Endodermal cell (in vitro differentiated cells): ENCODE measurements around the gene FREY1. TPM values are rescaled to one million over a fixed set of nuclear protein-coding genes. Genes with fewer than 3 reads are reported as not detected.

ENCODE experiments used
- DNase-seq: peaks from one replicate; pipeline ENCODE4 v3.0.0-alpha.2; 2017
- H3K27ac ChIP-seq: 2 replicates; pipeline ENCODE4 v1.5.1; 2013; ENCODE audit warnings: mild to moderate bottlenecking, low read depth, low read length, moderate library complexity
- H3K27me3 ChIP-seq: 2 replicates; pipeline ENCODE4 v1.6.1; 2013; ENCODE audit warnings: mild to moderate bottlenecking, low read length, moderate library complexity; ENCODE audit not compliant: insufficient read depth, control insufficient read depth, poor library complexity, severe bottlenecking
- H3K36me3 ChIP-seq: 2 replicates; pipeline ENCODE4 v1.7.0; 2013; ENCODE audit warnings: mild to moderate bottlenecking, low read length, moderate library complexity; ENCODE audit not compliant: control insufficient read depth, insufficient read depth
- H3K4me1 ChIP-seq: one replicate; pipeline ENCODE4 v1.7.0; 2013; ENCODE audit warnings: low read length; ENCODE audit not compliant: control insufficient read depth, insufficient read depth
- H3K4me3 ChIP-seq: 2 replicates; pipeline ENCODE4 v1.5.1; 2013; ENCODE audit warnings: mild to moderate bottlenecking, low read length, moderate library complexity
- H3K9ac ChIP-seq: 2 replicates; pipeline ENCODE4 v1.6.1; 2013; ENCODE audit warnings: mild to moderate bottlenecking, low read length, moderate library complexity; ENCODE audit not compliant: poor library complexity, severe bottlenecking; ENCODE audit errors: extremely low read depth
- H3K9me3 ChIP-seq: 2 replicates; pipeline ENCODE4 v1.6.1; 2013; ENCODE audit warnings: mild to moderate bottlenecking, low read length, moderate library complexity; ENCODE audit not compliant: control insufficient read depth
- H3K27ac Mint-ChIP-seq: 2 replicates; pipeline ENCODE4 v1.8.0; 2020; ENCODE audit warnings: mixed read lengths
- H3K27me3 Mint-ChIP-seq: 2 replicates; pipeline ENCODE4 v1.8.0; 2021; ENCODE audit warnings: mild to moderate bottlenecking, mixed read lengths; ENCODE audit not compliant: insufficient read depth
- H3K36me3 Mint-ChIP-seq: 2 replicates; pipeline ENCODE4 v1.8.0; 2020; ENCODE audit warnings: low read depth, mixed read lengths
- H3K4me1 Mint-ChIP-seq: 2 replicates; pipeline ENCODE4 v1.8.0; 2020; ENCODE audit warnings: mixed read lengths
- H3K4me3 Mint-ChIP-seq: 2 replicates; pipeline ENCODE4 v1.8.0; 2020; ENCODE audit warnings: mild to moderate bottlenecking, moderate library complexity, mixed read lengths
- H3K9me3 Mint-ChIP-seq: 2 replicates; pipeline ENCODE4 v1.8.0; 2020; ENCODE audit warnings: mild to moderate bottlenecking, mixed read lengths
- CTCF ChIP-seq: fragments of 200-600 bp; sonication (generic); conservative IDR thresholded peaks from 2 replicates; pipeline ENCODE4 v1.5.0; 2021; ENCODE audit warnings: antibody characterized with exemption, mild to moderate bottlenecking
- whole genome bisulfite sequencing, 2 experiments: methylation state at CpG; one replicate each; pipeline versions ENCODE4 v1.1.5 to v1.1.7; 2013; ENCODE audit warnings: missing lambda C conversion rate in 2 of 2, mixed read lengths in 1 of 2; ENCODE audit not compliant: insufficient coverage in 1 of 2, insufficient read length in 1 of 2; 5-methylcytosine and 5-hydroxymethylcytosine counted together
- total RNA-seq, 2 donors: library from RNA; stranded (reverse); fragmentation: NEBNext Ultra II Directional in 1 of 2; extraction: Animal tissue kit (Norgen Biotek cat#: 25700) in 1 of 2; gene quantifications; 2 replicates in 1 of 2; 3 replicates in 1 of 2; pipeline ENCODE4 v1.2.1, GENCODE V29; 2021

FREY1 gene
- total RNA-seq, 2 donors from 2014 or later: 1.1 to 1.5 TPM

GRCh38 chr11:45892856-45893255 lies 14.2 kb downstream of the FREY1 start:
- no peak for DNase-seq
- no peak overlapping the region for H3K9ac ChIP-seq
- TF ChIP-seq CTCF: no peak
- no peak overlapping the region for H3K4me3 ChIP-seq
- 78 to 90% methylated on average over 2 to 5 of the region's 5 CpGs for WGBS, 2 experiments
- H3K9me3 Mint-ChIP-seq: no peaks in the 10 kb centered on the region
- H3K27ac ChIP-seq: no peak overlapping the region
- peaks cover 4% of the 10 kb centered on the region for H3K27me3 Mint-ChIP-seq
- no peak overlapping the region for H3K27ac Mint-ChIP-seq
- H3K4me1 ChIP-seq: peaks cover 4% of the 10 kb centered on the region
- H3K4me3 Mint-ChIP-seq: no peak overlapping the region
- no peaks in the 10 kb centered on the region for H3K36me3 ChIP-seq
- H3K9me3 ChIP-seq: no peaks in the 10 kb centered on the region
- no peaks in the 10 kb centered on the region for H3K36me3 Mint-ChIP-seq
- H3K4me1 Mint-ChIP-seq: peaks cover 3% of the 10 kb centered on the region
- H3K27me3 ChIP-seq: peaks cover 10% of the 10 kb centered on the region

- Mint-ChIP-seq H3K36me3 (no peaks in the 10 kb centered on the region), H3K27me3 (peaks cover 6% of the 10 kb centered on the region), H3K9me3 (no peaks in the 10 kb centered on the region), H3K4me1 (peaks cover 3% of the 10 kb centered on the region), H3K27ac (no peak overlapping the region), H3K4me3 (no peak overlapping the region)
- Histone ChIP-seq H3K9ac (no peak overlapping the region), H3K27me3 (peaks cover 12% of the 10 kb centered on the region), H3K36me3 (no peaks in the 10 kb centered on the region), H3K27ac (no peak overlapping the region), H3K9me3 (no peaks in the 10 kb centered on the region), H3K4me1 (peaks cover under 1% of the 10 kb centered on the region), H3K4me3 (no peak overlapping the region)
- peak; percentile 36 for TF ChIP-seq CTCF
- WGBS, 2 experiments: 84 to 85% methylated on average over 7 to 9 of the region's 9 CpGs
- no peak for DNase-seq
Measured at GRCh38 chr11:45890886-45891550, 16.1 kb downstream of the FREY1 start.

- Histone ChIP-seq H3K4me1 (no peaks in the 10 kb centered on the region), H3K4me3 (no peak overlapping the region), H3K27me3 (peaks cover 15% of the 10 kb centered on the region), H3K9ac (no peak overlapping the region), H3K27ac (no peak overlapping the region), H3K9me3 (no peaks in the 10 kb centered on the region), H3K36me3 (no peaks in the 10 kb centered on the region)
- Mint-ChIP-seq H3K4me1 (peaks cover 5% of the 10 kb centered on the region), H3K36me3 (no peaks in the 10 kb centered on the region), H3K9me3 (no peaks in the 10 kb centered on the region), H3K4me3 (no peak overlapping the region), H3K27me3 (peaks cover 10% of the 10 kb centered on the region), H3K27ac (no peak overlapping the region)
- 89 to 97% methylated on average over 7 to 9 of the region's 9 CpGs for WGBS, 2 experiments
- no peak for DNase-seq
- no peak for TF ChIP-seq CTCF
Measured at GRCh38 chr11:45889966-45890365, 17.1 kb downstream of the FREY1 start.
